ENCODE results near the gene NDUFV1.
"Not testable (repeated sequence)": the region's sequence is repeated elsewhere in the genome, so short reads cannot be mapped to it uniquely, and the experiment has no call there.

NDUFV1 gene

GRCh38 chr11:67611704-67612587 is 5.2 kb downstream of the NDUFV1 start:
- DNase-seq (ENCODE audit: low read depth in 2 of 2) = no peak

- no peak for DNase-seq (ENCODE audit: low read depth in 2 of 2)
Observed at GRCh38 chr11:67612751-67613150, 6.0 kb downstream of the NDUFV1 start.

- no peak for DNase-seq (ENCODE audit: low read depth in 2 of 2)
Observed at GRCh38 chr11:67613313-67613959, 6.7 kb downstream of the NDUFV1 start.

GRCh38 chr11:67613960-67614715 is 7.4 kb downstream of the NDUFV1 start:
- DNase-seq (ENCODE audit: low read depth in 2 of 2) = peak; percentile 72 to 79

GRCh38 chr11:67614730-67615714 is 8.3 kb downstream of the NDUFV1 start:
- no peak for DNase-seq (ENCODE audit: low read depth in 2 of 2)

- DNase-seq (ENCODE audit: low read depth in 2 of 2) = no peak
Observed at GRCh38 chr11:67615728-67616430, 9.1 kb downstream of the NDUFV1 start.

GRCh38 chr11:67616431-67617242 is 9.9 kb downstream of the NDUFV1 start:
- DNase-seq (ENCODE audit: low read depth in 2 of 2) = no peak

GRCh38 chr11:67617243-67617953 is 10.7 kb downstream of the NDUFV1 start:
- no peak for DNase-seq (ENCODE audit: low read depth in 2 of 2)

GRCh38 chr11:67618901-67619659 is 12.3 kb downstream of the NDUFV1 start:
- not testable (repeated sequence) for DNase-seq (ENCODE audit: low read depth in 2 of 2)

GRCh38 chr11:67619683-67620618 is 13.2 kb downstream of the NDUFV1 start:
- DNase-seq (ENCODE audit: low read depth in 2 of 2) = not testable (repeated sequence)

- DNase-seq (ENCODE audit: low read depth in 2 of 2) = not testable (repeated sequence)
Observed at GRCh38 chr11:67620621-67621020, 13.9 kb downstream of the NDUFV1 start.

GRCh38 chr11:67621928-67622327 is 15.2 kb downstream of the NDUFV1 start:
- not testable (repeated sequence) for DNase-seq (ENCODE audit: low read depth in 2 of 2)

GRCh38 chr11:67622905-67623304 is 16.2 kb downstream of the NDUFV1 start:
- DNase-seq (ENCODE audit: low read depth in 2 of 2) = not testable (repeated sequence)

- DNase-seq (ENCODE audit: low read depth in 2 of 2) = not testable (repeated sequence)
Observed at GRCh38 chr11:67623795-67624194, 17.1 kb downstream of the NDUFV1 start.

- not testable (repeated sequence) for DNase-seq (ENCODE audit: low read depth in 2 of 2)
Observed at GRCh38 chr11:67626131-67626833, 19.5 kb downstream of the NDUFV1 start.

- DNase-seq (ENCODE audit: low read depth in 2 of 2) = no peak
Observed at GRCh38 chr11:67626970-67627369, 20.2 kb downstream of the NDUFV1 start.

Data from stimulated activated CD8-positive, alpha-beta memory T cell treated with anti-CD3 and anti-CD28 coated beads, Interleukin-15, amount 100 ng/mL, for 4 hours (primary cell).